ENCODE measurements around the gene PPP2R5B. TPM values are rescaled to one million over a fixed set of nuclear protein-coding genes. Genes with fewer than 3 reads are reported as not detected.

PPP2R5B gene
- total RNA-seq, 1 experiment from 2014 or later = 38.0 TPM

- TF ChIP-seq CTCF (IDR thresholded peaks at IDR 0.05; ENCODE audit: unreplicated experiment) = no peak
- CTCF ChIA-PET = interaction anchor here (0.5 to 19.1 kb wide), 15 partner anchors 9 to 401 kb away, joined by 3 to 286 read pairs (median 4); partner anchors contain the start of gene CDC42BPG
- no TSS peak for BruUV-seq (replicated peaks)
- Mint-ChIP-seq H3K4me3 (ENCODE audit: unreplicated experiment) (no peak overlapping the region), H3K27me3 (ENCODE audit: insufficient read depth, unreplicated experiment) (no peaks in the 10 kb centered on the region), H3K36me3 (ENCODE audit: insufficient read depth, unreplicated experiment) (no peaks in the 10 kb centered on the region), H3K9me3 (ENCODE audit: unreplicated experiment) (no peaks in the 10 kb centered on the region), H3K27ac (ENCODE audit: low read depth, unreplicated experiment) (no peak overlapping the region), H3K4me1 (ENCODE audit: insufficient read depth, unreplicated experiment) (peaks cover 10% of the 10 kb centered on the region)
- intact Hi-C loops (cut with micrococcal nuclease) = no loop called here
- POLR2A ChIA-PET = interaction anchor here (1.0 to 2.2 kb wide), 4 partner anchors 13 to 109 kb away, joined by 3 to 5 read pairs (median 4); no protein-coding TSS in a partner anchor
- DNase-seq (ENCODE audit: unreplicated experiment) = no peak
Observed at GRCh38 chr11:64888406-64888728, 36.1 kb upstream of the PPP2R5B start.

- intact Hi-C loops (cut with micrococcal nuclease) = no loop called here
- POLR2A ChIA-PET = interaction anchor here (0.6 to 2.2 kb wide), 2 partner anchors 24 to 40 kb away, joined by 3 to 5 read pairs; no protein-coding TSS in a partner anchor
Observed at GRCh38 chr11:64888729-64889511, 35.6 kb upstream of the PPP2R5B start.

GRCh38 chr11:64890522-64890939 is 34.0 kb upstream of the PPP2R5B start:
- intact Hi-C loops (cut with micrococcal nuclease) = no loop called here
- Mint-ChIP-seq H3K9me3 (ENCODE audit: unreplicated experiment) (no peaks in the 10 kb centered on the region), H3K27ac (ENCODE audit: low read depth, unreplicated experiment) (no peak overlapping the region), H3K4me1 (ENCODE audit: insufficient read depth, unreplicated experiment) (peaks cover 9% of the 10 kb centered on the region), H3K4me3 (ENCODE audit: unreplicated experiment) (no peak overlapping the region), H3K27me3 (ENCODE audit: insufficient read depth, unreplicated experiment) (no peaks in the 10 kb centered on the region), H3K36me3 (ENCODE audit: insufficient read depth, unreplicated experiment) (no peaks in the 10 kb centered on the region)
- POLR2A ChIA-PET = interaction anchor here (0.6 kb wide), 1 partner anchor 150 kb away, joined by 3 read pairs; the partner anchor contains the start of gene SAC3D1
- no peak for DNase-seq (ENCODE audit: unreplicated experiment)
- BruUV-seq (replicated peaks) = no TSS peak
- no peak for TF ChIP-seq CTCF (IDR thresholded peaks at IDR 0.05; ENCODE audit: unreplicated experiment)
- CTCF ChIA-PET = interaction anchor here (0.6 to 19.1 kb wide), 7 partner anchors 13 to 227 kb away, joined by 3 to 286 read pairs (median 3); partner anchors contain the start of gene CDC42BPG

More at GRCh38 chr11:64888729-64889511, 35.6 kb upstream of the PPP2R5B start:
- no peak overlapping the region for H3K27ac Mint-ChIP-seq (ENCODE audit: low read depth, unreplicated experiment)
- no peak for TF ChIP-seq CTCF (IDR thresholded peaks at IDR 0.05; ENCODE audit: unreplicated experiment)
- peaks cover 10% of the 10 kb centered on the region for H3K4me1 Mint-ChIP-seq (ENCODE audit: insufficient read depth, unreplicated experiment)
- H3K9me3 Mint-ChIP-seq (ENCODE audit: unreplicated experiment) = no peaks in the 10 kb centered on the region
- H3K36me3 Mint-ChIP-seq (ENCODE audit: insufficient read depth, unreplicated experiment) = no peaks in the 10 kb centered on the region
- DNase-seq (ENCODE audit: unreplicated experiment) = no peak
- CTCF ChIA-PET = interaction anchor here (0.5 to 19.1 kb wide), 9 partner anchors 9 to 229 kb away, joined by 3 to 286 read pairs (median 4); partner anchors contain the start of gene CDC42BPG
- H3K27me3 Mint-ChIP-seq (ENCODE audit: insufficient read depth, unreplicated experiment) = no peaks in the 10 kb centered on the region
- BruUV-seq (replicated peaks) = no TSS peak
- H3K4me3 Mint-ChIP-seq (ENCODE audit: unreplicated experiment) = no peak overlapping the region

- intact Hi-C loops (cut with micrococcal nuclease) = no loop called here
- no peak overlapping the region for H3K27ac Mint-ChIP-seq (ENCODE audit: low read depth, unreplicated experiment)
- CTCF ChIA-PET = interaction anchor here (0.6 to 19.1 kb wide), 8 partner anchors 14 to 122 kb away, joined by 3 to 286 read pairs (median 3); partner anchors contain the start of gene CDC42BPG
- POLR2A ChIA-PET = interaction anchor here (0.6 kb wide), 1 partner anchor 149 kb away, joined by 3 read pairs; the partner anchor contains the start of gene SAC3D1
- H3K4me1 Mint-ChIP-seq (ENCODE audit: insufficient read depth, unreplicated experiment) = peaks cover under 1% of the 10 kb centered on the region
- no TSS peak for BruUV-seq (replicated peaks)
- no peak overlapping the region for H3K4me3 Mint-ChIP-seq (ENCODE audit: unreplicated experiment)
- no peak for DNase-seq (ENCODE audit: unreplicated experiment)
- no peaks in the 10 kb centered on the region for H3K9me3 Mint-ChIP-seq (ENCODE audit: unreplicated experiment)
- no peak for TF ChIP-seq CTCF (IDR thresholded peaks at IDR 0.05; ENCODE audit: unreplicated experiment)
- no peaks in the 10 kb centered on the region for H3K27me3 Mint-ChIP-seq (ENCODE audit: insufficient read depth, unreplicated experiment)
- no peaks in the 10 kb centered on the region for H3K36me3 Mint-ChIP-seq (ENCODE audit: insufficient read depth, unreplicated experiment)
Observed at GRCh38 chr11:64891215-64891848, 33.2 kb upstream of the PPP2R5B start.

All from MCF 10A (cell line).